ENCODE measurements around the gene NCKAP1.

GRCh38 chr2:183000846-183001245 lies 37.4 kb downstream of the NCKAP1 start:
- TF ChIP-seq BHLHE40 (IDR thresholded peaks at IDR 0.05; ENCODE audit: borderline replicate concordance) (no peak), TARDBP (IDR thresholded peaks at IDR 0.05) (no peak), FOXK2 (IDR thresholded peaks at IDR 0.05) (no peak), NFRKB (IDR thresholded peaks at IDR 0.05) (no peak), SUZ12 (IDR thresholded peaks at IDR 0.05) (no peak), SP1 (IDR thresholded peaks at IDR 0.05) (no peak), FOXM1 (IDR thresholded peaks at IDR 0.05; ENCODE audit: borderline replicate concordance) (no peak), ELF4 (IDR thresholded peaks at IDR 0.05) (no peak), ZNF384 (IDR thresholded peaks at IDR 0.05) (no peak), FOXA1 (IDR thresholded peaks at IDR 0.05) (no peak)
